ENCODE results near the gene UNK. TPM values are rescaled to one million over a fixed set of nuclear protein-coding genes. Genes with fewer than 3 reads are reported as not detected.
A peak's percentile ranks its signal among the peaks of the same experiment; 100 is the strongest.

The UNK gene
- total and polyA plus RNA-seq, 2 of the 13 experiments (the other 11 are each of a cell fraction or from before 2014, with no cell fraction given) = 31.6 to 33.0 TPM

- TF ChIP-seq SRY (CRISPR knock-in tag; IDR thresholded peaks at IDR 0.05) = peak; percentile 51; the same call in 1 of the 2 replicates
- TF ChIP-seq TBX2 (CRISPR knock-in tag; IDR thresholded peaks at IDR 0.05; ENCODE audit: borderline replicate concordance) = peak; percentile 98
- 0 out of 2 replicates have a peak, but pooled peaks have one; percentile 58 for TF ChIP-seq BRD4 (CRISPR knock-in tag; IDR thresholded peaks at IDR 0.05)
- peak; percentile 97 for TF ChIP-seq ZNF614 (CRISPR knock-in tag; IDR thresholded peaks at IDR 0.05; ENCODE audit: borderline replicate concordance)
- TF ChIP-seq ZNF558 (CRISPR knock-in tag; IDR thresholded peaks at IDR 0.05; ENCODE audit: borderline replicate concordance) = no peak
- no peak for TF ChIP-seq ZNF234 (CRISPR knock-in tag; conservative IDR thresholded peaks at IDR 0.05)
- TF ChIP-seq ZMAT3 (CRISPR knock-in tag; conservative IDR thresholded peaks at IDR 0.05) = peak; percentile 88
- TF ChIP-seq ZBTB20 (CRISPR knock-in tag; IDR thresholded peaks at IDR 0.05; ENCODE audit: borderline replicate concordance, low read depth) = peak; percentile 87
- no peak for TF ChIP-seq SYNCRIP (IDR thresholded peaks at IDR 0.05; ENCODE audit: insufficient read depth, low read depth, low read length)
- TF ChIP-seq, protein P1, sequence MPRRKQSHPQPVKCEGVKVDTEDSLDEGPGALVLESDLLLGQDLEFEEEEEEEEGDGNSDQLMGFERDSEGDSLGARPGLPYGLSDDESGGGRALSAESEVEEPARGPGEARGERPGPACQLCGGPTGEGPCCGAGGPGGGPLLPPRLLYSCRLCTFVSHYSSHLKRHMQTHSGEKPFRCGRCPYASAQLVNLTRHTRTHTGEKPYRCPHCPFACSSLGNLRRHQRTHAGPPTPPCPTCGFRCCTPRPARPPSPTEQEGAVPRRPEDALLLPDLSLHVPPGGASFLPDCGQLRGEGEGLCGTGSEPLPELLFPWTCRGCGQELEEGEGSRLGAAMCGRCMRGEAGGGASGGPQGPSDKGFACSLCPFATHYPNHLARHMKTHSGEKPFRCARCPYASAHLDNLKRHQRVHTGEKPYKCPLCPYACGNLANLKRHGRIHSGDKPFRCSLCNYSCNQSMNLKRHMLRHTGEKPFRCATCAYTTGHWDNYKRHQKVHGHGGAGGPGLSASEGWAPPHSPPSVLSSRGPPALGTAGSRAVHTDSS (CRISPR knock-in tag; conservative IDR thresholded peaks at IDR 0.05) = 0 out of 2 replicates have a peak, but pooled peaks have one; percentile 71
- TF ChIP-seq ZNF510 (CRISPR knock-in tag; IDR thresholded peaks at IDR 0.05; ENCODE audit: low read depth) = no peak
- peak; percentile 94 for TF ChIP-seq BORCS8-MEF2B (CRISPR knock-in tag; IDR thresholded peaks at IDR 0.05)
- TF ChIP-seq ZNF143 (CRISPR knock-in tag; IDR thresholded peaks at IDR 0.05) = peak; percentile 78
- peak; percentile 96 for TF ChIP-seq THAP7 (CRISPR knock-in tag; IDR thresholded peaks at IDR 0.05)
- TF ChIP-seq ZNF781 (CRISPR knock-in tag; IDR thresholded peaks at IDR 0.05; ENCODE audit: borderline replicate concordance, not compliant biosample characterization) = peak; percentile 13
- TF ChIP-seq RNF2 (conservative IDR thresholded peaks at IDR 0.05; ENCODE audit: low read depth) = no peak
- peak; percentile 55; the same call in 1 of the 2 replicates for TF ChIP-seq JUN (CRISPR knock-in tag; IDR thresholded peaks at IDR 0.05)
- TF ChIP-seq NFIC (IDR thresholded peaks at IDR 0.05; ENCODE audit: low read length) = peak; percentile 57; the same call in 1 of the 2 replicates
- TF ChIP-seq ZNF484 (CRISPR knock-in tag; IDR thresholded peaks at IDR 0.05; ENCODE audit: borderline replicate concordance, low read depth) = no peak
- 0 out of 2 replicates have a peak, but pooled peaks have one; percentile 27 for TF ChIP-seq PAX8 (CRISPR knock-in tag; IDR thresholded peaks at IDR 0.05; ENCODE audit: borderline replicate concordance)
- TF ChIP-seq ZNF563 (CRISPR knock-in tag; IDR thresholded peaks at IDR 0.05) = peak; percentile 80; the same call in 1 of the 2 replicates
- TF ChIP-seq JARID2 (CRISPR knock-in tag; IDR thresholded peaks at IDR 0.05; ENCODE audit: insufficient replicate concordance) = no peak
- no peak; the same call in 1 of the 2 replicates for TF ChIP-seq RFXANK (CRISPR knock-in tag; IDR thresholded peaks at IDR 0.05)
- peak; percentile 98 for TF ChIP-seq ZNF18 (CRISPR knock-in tag; IDR thresholded peaks at IDR 0.05; ENCODE audit: insufficient replicate concordance)
Measured at GRCh38 chr17:75872434-75873351, 88.1 kb downstream of the UNK start (continued).

Data from HepG2 (cell line).